H1 (cell line): Measurements from ENCODE around the gene COL6A3. TPM values are rescaled to one million over a fixed set of nuclear protein-coding genes. Genes with fewer than 3 reads are reported as not detected.

Experiments used
- BACH1 ChIP-seq: IDR thresholded peaks from 2 replicates; pipeline ENCODE4 v1.6.1; 2012; ENCODE audit warnings: low read length, improper control_type of control experiment
- KDM4A ChIP-seq: IDR thresholded peaks from one replicate; pipeline ENCODE4 v1.7.1; 2012; ENCODE audit warnings: low read depth, mild to moderate bottlenecking, moderate library complexity, low read length, inconsistent platforms; ENCODE audit not compliant: severe bottlenecking
- KDM5A ChIP-seq: fragments of 200-600 bp; IDR thresholded peaks from 2 replicates; pipeline ENCODE4 v1.7.1; 2012; ENCODE audit warnings: mild to moderate bottlenecking, low read length, inconsistent platforms, mixed read lengths
- POLR2AphosphoS5 ChIP-seq: IDR thresholded peaks from 2 replicates; pipeline ENCODE4 v1.6.1; 2011; ENCODE audit warnings: low read depth, low read length
- RBBP5 ChIP-seq: IDR thresholded peaks from 2 replicates; pipeline ENCODE4 v1.7.1; 2012; ENCODE audit warnings: low read depth, mild to moderate bottlenecking, inconsistent platforms, low read length, moderate library complexity, borderline replicate concordance
- SIRT6 ChIP-seq: IDR thresholded peaks from one replicate; pipeline ENCODE4 v1.7.1; 2012; ENCODE audit warnings: low read length, inconsistent platforms
- YY1 ChIP-seq: IDR thresholded peaks from 2 replicates; pipeline ENCODE4 v1.6.1; 2011; ENCODE audit warnings: low read depth, mild to moderate bottlenecking, low read length
- ZNF274 ChIP-seq: IDR thresholded peaks from 2 replicates; pipeline ENCODE4 v1.7.0; 2012; ENCODE audit warnings: low read length, borderline replicate concordance; ENCODE audit errors: extremely low read depth
- polyA plus RNA-seq, 7 experiments: library from polyadenylated mRNA; depleted of rRNA in 3 of 7; stranded (reverse) in 5 of 7; unstranded in 2 of 7; fragments of >200 nt in 5 of 7; fragments of 200-250 nt in 2 of 7; gene quantifications; 1 replicate in 5 of 7; 2 replicates in 1 of 7; 4 replicates in 1 of 7; pipeline versions ENCODE4 v1.2.1 to v1.2.3, GENCODE V29; 2011 to 2013; ENCODE audit warnings: missing spikeins in 2 of 7, mixed read lengths in 2 of 7
- total RNA-seq: library from RNA; stranded (reverse); fragmentation: NEBNext Ultra II Directional; extraction: Animal tissue kit (Norgen Biotek cat#: 25700); gene quantifications from 2 replicates; pipeline ENCODE4 v1.2.1, GENCODE V29; 2021
- TF ChIP-seq, protein P1 (sequence below): fragments of 300-600 bp; sonication (generic); IDR thresholded peaks from 2 replicates; pipeline ENCODE4 v1.7.1; 2012; ENCODE audit warnings: low read length, moderate library complexity, mild to moderate bottlenecking, inconsistent platforms; ENCODE audit not compliant: insufficient replicate concordance
- TF ChIP-seq, protein P2 (sequence below), 3 experiments: IDR thresholded peaks; 1 replicate in 2 of 3; 2 replicates in 1 of 3; pipeline versions ENCODE4 v1.5.1 to v1.6.1; 2011; ENCODE audit warnings: low read length in 3 of 3, mild to moderate bottlenecking in 3 of 3, inconsistent platforms in 2 of 3, low read depth in 1 of 3, moderate library complexity in 1 of 3; ENCODE audit not compliant: insufficient read depth in 1 of 3; ENCODE audit errors: control extremely low read depth in 1 of 3

COL6A3 gene
- total and polyA plus RNA-seq, 2 of the 8 experiments (the other 6 are each of a cell fraction or from before 2014, with no cell fraction given): 1.2 to 3.4 TPM

DNA sequence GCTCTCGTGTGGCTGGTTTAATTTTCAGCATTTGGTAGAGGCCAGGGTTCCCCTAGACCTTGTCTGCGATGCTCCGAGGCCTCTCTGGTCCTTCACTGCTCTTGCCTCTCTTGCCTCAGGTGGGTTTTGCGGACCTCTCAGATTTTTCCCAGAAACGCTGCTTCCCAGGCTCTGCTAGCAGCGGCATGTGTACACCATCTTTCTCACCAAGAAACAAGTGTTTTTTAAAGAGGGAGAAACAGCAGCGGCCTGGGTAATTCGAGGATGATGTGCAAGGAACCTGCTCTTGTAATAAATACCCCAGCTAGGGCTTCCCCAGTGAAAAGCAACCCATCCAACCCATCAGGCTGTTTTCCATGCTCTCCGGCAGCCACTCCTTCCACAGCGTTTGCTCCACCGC is 33.5 kb upstream of the COL6A3 start (continued):
- TF ChIP-seq, protein P1, sequence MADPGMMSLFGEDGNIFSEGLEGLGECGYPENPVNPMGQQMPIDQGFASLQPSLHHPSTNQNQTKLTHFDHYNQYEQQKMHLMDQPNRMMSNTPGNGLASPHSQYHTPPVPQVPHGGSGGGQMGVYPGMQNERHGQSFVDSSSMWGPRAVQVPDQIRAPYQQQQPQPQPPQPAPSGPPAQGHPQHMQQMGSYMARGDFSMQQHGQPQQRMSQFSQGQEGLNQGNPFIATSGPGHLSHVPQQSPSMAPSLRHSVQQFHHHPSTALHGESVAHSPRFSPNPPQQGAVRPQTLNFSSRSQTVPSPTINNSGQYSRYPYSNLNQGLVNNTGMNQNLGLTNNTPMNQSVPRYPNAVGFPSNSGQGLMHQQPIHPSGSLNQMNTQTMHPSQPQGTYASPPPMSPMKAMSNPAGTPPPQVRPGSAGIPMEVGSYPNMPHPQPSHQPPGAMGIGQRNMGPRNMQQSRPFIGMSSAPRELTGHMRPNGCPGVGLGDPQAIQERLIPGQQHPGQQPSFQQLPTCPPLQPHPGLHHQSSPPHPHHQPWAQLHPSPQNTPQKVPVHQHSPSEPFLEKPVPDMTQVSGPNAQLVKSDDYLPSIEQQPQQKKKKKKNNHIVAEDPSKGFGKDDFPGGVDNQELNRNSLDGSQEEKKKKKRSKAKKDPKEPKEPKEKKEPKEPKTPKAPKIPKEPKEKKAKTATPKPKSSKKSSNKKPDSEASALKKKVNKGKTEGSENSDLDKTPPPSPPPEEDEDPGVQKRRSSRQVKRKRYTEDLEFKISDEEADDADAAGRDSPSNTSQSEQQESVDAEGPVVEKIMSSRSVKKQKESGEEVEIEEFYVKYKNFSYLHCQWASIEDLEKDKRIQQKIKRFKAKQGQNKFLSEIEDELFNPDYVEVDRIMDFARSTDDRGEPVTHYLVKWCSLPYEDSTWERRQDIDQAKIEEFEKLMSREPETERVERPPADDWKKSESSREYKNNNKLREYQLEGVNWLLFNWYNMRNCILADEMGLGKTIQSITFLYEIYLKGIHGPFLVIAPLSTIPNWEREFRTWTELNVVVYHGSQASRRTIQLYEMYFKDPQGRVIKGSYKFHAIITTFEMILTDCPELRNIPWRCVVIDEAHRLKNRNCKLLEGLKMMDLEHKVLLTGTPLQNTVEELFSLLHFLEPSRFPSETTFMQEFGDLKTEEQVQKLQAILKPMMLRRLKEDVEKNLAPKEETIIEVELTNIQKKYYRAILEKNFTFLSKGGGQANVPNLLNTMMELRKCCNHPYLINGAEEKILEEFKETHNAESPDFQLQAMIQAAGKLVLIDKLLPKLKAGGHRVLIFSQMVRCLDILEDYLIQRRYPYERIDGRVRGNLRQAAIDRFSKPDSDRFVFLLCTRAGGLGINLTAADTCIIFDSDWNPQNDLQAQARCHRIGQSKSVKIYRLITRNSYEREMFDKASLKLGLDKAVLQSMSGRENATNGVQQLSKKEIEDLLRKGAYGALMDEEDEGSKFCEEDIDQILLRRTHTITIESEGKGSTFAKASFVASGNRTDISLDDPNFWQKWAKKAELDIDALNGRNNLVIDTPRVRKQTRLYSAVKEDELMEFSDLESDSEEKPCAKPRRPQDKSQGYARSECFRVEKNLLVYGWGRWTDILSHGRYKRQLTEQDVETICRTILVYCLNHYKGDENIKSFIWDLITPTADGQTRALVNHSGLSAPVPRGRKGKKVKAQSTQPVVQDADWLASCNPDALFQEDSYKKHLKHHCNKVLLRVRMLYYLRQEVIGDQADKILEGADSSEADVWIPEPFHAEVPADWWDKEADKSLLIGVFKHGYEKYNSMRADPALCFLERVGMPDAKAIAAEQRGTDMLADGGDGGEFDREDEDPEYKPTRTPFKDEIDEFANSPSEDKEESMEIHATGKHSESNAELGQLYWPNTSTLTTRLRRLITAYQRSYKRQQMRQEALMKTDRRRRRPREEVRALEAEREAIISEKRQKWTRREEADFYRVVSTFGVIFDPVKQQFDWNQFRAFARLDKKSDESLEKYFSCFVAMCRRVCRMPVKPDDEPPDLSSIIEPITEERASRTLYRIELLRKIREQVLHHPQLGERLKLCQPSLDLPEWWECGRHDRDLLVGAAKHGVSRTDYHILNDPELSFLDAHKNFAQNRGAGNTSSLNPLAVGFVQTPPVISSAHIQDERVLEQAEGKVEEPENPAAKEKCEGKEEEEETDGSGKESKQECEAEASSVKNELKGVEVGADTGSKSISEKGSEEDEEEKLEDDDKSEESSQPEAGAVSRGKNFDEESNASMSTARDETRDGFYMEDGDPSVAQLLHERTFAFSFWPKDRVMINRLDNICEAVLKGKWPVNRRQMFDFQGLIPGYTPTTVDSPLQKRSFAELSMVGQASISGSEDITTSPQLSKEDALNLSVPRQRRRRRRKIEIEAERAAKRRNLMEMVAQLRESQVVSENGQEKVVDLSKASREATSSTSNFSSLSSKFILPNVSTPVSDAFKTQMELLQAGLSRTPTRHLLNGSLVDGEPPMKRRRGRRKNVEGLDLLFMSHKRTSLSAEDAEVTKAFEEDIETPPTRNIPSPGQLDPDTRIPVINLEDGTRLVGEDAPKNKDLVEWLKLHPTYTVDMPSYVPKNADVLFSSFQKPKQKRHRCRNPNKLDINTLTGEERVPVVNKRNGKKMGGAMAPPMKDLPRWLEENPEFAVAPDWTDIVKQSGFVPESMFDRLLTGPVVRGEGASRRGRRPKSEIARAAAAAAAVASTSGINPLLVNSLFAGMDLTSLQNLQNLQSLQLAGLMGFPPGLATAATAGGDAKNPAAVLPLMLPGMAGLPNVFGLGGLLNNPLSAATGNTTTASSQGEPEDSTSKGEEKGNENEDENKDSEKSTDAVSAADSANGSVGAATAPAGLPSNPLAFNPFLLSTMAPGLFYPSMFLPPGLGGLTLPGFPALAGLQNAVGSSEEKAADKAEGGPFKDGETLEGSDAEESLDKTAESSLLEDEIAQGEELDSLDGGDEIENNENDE: no peak
- TF ChIP-seq RBBP5 (no peak), BACH1 (no peak), ZNF274 (no peak), POLR2AphosphoS5 (no peak), SIRT6 (no peak), KDM4A (no peak), YY1 (no peak), KDM5A (no peak)
- TF ChIP-seq, protein P2, sequence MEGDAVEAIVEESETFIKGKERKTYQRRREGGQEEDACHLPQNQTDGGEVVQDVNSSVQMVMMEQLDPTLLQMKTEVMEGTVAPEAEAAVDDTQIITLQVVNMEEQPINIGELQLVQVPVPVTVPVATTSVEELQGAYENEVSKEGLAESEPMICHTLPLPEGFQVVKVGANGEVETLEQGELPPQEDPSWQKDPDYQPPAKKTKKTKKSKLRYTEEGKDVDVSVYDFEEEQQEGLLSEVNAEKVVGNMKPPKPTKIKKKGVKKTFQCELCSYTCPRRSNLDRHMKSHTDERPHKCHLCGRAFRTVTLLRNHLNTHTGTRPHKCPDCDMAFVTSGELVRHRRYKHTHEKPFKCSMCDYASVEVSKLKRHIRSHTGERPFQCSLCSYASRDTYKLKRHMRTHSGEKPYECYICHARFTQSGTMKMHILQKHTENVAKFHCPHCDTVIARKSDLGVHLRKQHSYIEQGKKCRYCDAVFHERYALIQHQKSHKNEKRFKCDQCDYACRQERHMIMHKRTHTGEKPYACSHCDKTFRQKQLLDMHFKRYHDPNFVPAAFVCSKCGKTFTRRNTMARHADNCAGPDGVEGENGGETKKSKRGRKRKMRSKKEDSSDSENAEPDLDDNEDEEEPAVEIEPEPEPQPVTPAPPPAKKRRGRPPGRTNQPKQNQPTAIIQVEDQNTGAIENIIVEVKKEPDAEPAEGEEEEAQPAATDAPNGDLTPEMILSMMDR (IDR thresholded peaks at IDR 0.05; ENCODE audit: control extremely low read depth in 1 of 3, insufficient read depth in 1 of 3, low read depth in 1 of 3, low read length in 3 of 3): no peak
